D721Med (cell line): ENCODE data around the gene HMCN2.

Experiments used
- DNase-seq: peaks from one replicate; pipeline ENCODE4 v3.0.0; 2011; ENCODE audit warnings: low spot score; ENCODE audit not compliant: insufficient read length
- FAIRE-seq: peaks from 2 replicates; lab custom pipeline; 2011; peaks lifted over from hg19 to GRCh38; lab: Jason Lieb, UNC
- CTCF ChIP-seq: IDR thresholded peaks from 2 replicates; pipeline ENCODE4 v1.5.1; 2012; ENCODE audit warnings: mild to moderate bottlenecking, control low read depth; ENCODE audit not compliant: insufficient read depth; ENCODE audit errors: missing control alignments

HMCN2 gene

GRCh38 chr9:130462685-130463540 is 197.4 kb downstream of the HMCN2 start:
- FAIRE-seq, result no peak
- DNase-seq, result no peak
- TF ChIP-seq CTCF, result no peak

- FAIRE-seq, result no peak
- no peak for TF ChIP-seq CTCF
- DNase-seq, result no peak
Measured at GRCh38 chr9:130463763-130464745, 198.5 kb downstream of the HMCN2 start.

GRCh38 chr9:130465383-130466096 is 200.0 kb downstream of the HMCN2 start:
- DNase-seq (no peak), FAIRE-seq (no peak)
- no peak for TF ChIP-seq CTCF

GRCh38 chr9:130466537-130467217 is 201.1 kb downstream of the HMCN2 start:
- FAIRE-seq (no peak), DNase-seq (no peak)
- no peak for TF ChIP-seq CTCF

- DNase-seq (peak; percentile 83), FAIRE-seq (peak; percentile 6)
- TF ChIP-seq CTCF, result no peak
Measured at GRCh38 chr9:130467316-130467715, 201.8 kb downstream of the HMCN2 start.

GRCh38 chr9:130468566-130468965 is 203.0 kb downstream of the HMCN2 start:
- no peak for TF ChIP-seq CTCF
- no peak for DNase-seq
- no peak for FAIRE-seq
